ENCODE results near the gene PTPRQ.

The PTPRQ gene

DNA sequence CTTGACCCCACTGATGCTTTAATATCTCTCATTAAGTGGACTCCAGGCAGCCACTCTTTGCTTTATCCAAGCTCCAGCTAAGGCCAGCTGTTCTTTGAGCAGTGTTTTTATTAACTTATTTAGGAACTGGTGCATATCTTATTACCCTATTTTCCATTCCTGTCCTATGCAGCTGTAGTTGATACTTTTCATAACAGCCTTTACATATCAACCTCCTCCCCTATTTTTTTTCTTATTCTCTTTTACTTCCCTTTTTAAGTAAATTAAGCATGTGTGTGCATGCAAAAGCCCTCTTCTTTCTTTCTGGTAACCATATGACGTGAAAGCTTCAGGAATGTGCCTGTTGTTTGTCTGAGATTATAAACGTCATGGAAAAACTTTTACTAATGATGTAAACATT lies 121.2 kb downstream of the PTPRQ start:
- no peak for DNase-seq (ENCODE audit: low read depth in 2 of 2)

DNA sequence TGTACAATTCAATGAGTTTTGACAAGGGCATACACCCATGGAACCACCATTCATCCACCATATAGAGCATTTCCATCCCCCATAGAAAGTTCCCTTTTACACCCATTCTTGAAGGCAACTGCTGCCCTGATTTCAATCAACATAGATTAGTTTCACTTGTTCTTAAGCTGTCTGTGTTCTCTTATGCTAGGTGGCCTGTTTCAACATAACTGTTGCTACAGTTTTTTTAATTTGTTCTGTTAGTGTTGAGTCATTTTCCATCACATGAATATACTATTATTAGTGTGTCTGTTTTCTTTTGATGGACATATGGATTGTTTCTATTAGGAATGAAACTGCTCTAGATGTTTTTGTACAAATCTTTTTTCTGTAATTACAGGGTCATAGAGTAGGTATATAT lies 123.4 kb downstream of the PTPRQ start:
- DNase-seq (ENCODE audit: low read depth in 2 of 2) = no peak

DNA sequence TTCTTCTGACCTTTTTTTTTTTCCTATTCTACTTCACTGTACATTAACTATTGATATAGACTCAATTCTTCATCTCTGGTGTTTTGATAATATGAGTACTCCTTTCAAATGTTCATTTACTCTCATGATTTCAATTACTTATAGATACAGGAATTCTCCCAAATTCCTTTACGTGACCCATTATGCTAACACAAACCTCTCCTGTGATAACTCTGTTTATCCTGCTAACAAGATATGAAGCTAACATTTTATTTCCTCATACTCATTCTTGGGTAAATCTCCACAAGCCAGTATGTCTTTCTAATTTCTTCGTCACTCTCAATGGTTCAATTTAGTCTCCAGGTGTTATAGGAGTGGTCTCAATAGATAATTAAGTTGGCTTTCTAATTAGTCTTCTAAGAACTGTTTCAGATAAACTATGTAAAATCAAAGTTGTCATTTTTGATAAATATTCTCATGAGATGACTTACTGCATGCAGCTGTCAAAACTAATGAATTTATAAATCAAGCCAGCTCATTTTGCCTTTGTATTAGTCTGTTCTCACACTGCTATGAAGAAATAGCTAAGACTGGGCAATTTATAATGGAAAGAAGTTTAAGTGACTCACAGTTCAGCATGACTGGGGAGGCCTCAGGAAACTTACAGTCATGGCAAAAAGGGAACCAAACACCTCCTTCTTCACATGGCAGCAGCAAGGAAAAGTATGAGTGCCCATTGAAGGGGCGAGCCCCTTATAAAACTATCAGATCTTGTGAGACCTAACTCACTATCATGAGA lies 132.8 kb downstream of the PTPRQ start:
- DNase-seq (ENCODE audit: low read depth in 2 of 2) = no peak

DNA sequence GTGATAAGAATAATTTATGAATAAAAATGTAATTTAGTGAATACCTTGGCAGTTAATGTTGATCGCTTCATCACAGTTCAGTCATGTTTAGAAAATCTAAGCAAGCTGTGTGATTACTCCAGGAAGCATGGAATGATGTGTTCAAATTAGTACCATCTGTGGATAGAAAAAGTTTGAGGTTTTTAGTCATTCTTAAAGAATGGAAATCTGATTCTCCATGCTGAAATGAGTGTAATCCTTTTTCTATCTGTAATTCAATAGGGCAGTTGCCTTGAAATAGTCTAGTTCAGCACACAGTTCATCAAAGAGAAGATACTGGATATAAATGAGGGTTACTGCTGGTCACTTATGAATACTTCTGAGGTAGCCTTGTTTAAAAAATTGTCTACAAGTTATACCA lies 136.2 kb downstream of the PTPRQ start:
- no peak for DNase-seq (ENCODE audit: low read depth in 2 of 2)

DNA sequence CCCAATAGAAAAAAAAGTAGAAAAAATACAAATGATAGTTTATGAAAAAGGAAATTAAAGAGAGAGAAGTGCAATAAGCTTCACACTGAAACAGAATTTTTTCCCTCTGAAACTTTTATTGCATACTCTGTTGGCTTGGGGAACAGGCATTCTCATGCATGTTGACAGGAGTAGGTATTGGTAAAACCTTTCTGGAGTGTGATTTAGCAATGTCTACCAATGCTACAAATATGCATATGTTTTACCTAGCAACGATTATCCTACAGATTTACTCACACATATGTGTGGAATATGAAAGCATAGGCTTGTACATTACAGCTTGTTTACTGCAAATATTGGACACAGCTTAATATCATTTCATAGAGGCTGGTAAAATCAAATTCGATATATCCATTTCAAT lies 137.7 kb downstream of the PTPRQ start:
- DNase-seq (ENCODE audit: low read depth in 2 of 2) = no peak

DNA sequence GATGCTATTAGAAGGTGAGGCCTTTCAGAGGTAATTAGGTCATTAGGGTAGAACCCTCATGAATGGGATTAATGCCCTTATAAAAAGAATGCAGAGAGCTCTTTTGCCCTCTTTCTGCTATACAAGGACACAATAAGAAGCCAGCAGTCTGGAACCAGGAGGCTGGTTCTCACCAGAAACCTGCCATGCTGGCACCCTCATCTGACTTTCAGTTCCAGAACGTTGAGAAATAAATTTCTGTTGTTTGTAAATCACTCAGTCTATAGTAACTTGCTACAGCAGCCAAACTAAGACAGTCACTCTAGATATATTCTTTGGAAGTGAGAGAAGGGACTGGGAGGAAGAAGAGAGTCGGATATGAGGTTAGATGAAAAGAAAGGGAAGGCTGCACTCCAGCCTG lies 138.4 kb downstream of the PTPRQ start:
- DNase-seq (ENCODE audit: low read depth in 2 of 2) = no peak

DNA sequence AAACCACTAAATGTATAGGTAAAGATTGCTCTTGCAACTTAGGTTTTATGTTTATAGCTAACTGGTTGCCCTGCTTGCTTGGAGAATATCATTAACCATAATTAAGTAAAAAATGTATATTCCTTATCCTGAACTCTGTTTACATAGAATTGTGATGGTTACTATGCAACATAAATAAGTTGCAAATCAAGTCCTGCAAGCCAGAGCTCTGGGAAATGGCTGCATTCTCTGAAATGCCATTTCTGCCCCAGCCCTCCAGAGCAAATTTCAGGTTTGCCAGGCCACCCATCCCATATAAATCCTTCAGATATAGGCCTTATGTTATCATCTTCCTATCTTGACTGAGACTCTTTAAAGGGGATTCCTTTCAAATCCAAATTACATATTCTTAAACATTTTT lies 145.0 kb downstream of the PTPRQ start:
- no peak for DNase-seq (ENCODE audit: low read depth in 2 of 2)

DNA sequence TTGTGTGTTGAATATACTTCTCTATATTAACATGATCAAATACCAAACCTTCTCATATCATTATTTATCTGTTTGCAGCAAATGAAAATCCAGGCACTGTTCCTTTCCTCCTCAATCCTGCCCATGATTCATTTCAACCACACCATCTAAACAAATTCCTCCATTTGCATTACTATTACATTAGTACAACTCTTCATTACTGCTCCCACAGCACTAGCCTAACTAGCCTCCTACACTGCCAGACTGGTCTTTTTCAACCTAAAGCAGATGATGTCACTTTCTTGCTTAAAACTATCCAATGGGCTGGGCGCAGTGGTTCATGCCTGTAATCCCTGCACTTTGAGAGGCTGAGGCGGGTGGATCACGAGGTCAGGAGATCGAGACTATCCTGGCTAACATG lies 146.1 kb downstream of the PTPRQ start:
- no peak for DNase-seq (ENCODE audit: low read depth in 2 of 2)

- DNase-seq (ENCODE audit: low read depth in 2 of 2) = no peak
Observed at GRCh38 chr12:80593766-80594165, 149.7 kb downstream of the PTPRQ start.

DNA sequence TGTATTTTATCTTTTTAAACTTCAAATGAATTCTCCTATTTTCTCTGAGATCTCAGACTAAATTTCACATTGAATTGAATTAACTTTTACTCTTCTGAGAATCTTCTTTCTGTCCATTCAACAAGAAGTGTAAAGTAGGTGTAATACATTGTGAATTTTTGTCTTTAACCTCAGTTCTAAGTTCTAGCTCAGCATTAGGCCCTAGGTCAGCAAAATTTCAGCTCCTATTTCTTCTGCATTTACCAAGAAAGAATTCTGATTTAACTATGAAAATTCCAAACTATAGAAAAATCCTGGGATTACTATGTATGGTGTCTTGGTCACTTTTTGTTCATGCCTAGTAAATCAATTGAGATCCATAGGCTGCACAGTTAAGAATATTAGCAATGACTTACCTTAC lies 152.5 kb downstream of the PTPRQ start:
- DNase-seq (ENCODE audit: low read depth in 2 of 2) = no peak

DNA sequence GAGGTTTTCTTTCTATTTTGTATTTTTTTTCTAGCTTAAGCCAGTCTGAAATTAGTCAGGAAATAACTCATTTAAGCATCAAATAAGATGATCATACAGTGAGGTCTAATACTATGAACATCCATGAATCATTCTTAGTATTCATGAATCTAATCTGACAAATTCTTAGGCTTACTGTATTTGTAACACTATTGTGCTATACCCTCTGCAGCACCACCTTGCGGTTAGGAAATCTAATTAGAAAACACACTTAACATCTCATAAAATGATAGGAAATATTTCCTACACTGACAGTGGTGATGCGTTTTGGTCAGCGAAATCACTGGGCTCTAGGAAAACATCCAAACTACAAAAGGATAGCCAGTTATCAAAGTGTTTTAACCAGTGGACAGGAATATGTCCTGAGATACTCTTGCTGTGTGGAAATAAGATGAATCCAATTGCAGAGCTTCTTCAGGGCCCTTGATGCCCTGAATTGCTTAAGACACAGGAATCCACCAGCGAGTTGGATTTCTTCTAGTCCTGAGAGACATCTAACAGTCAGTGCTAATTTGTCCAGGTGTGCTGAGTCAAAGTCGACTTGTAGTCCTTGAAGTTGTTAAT lies 154.1 kb downstream of the PTPRQ start:
- DNase-seq (ENCODE audit: low read depth in 2 of 2) = no peak

- DNase-seq (ENCODE audit: low read depth in 2 of 2) = no peak
Observed at GRCh38 chr12:80602455-80602854, 158.4 kb downstream of the PTPRQ start.

GRCh38 chr12:80607361-80608135 lies 163.5 kb downstream of the PTPRQ start:
- DNase-seq (ENCODE audit: low read depth in 2 of 2) = no peak

GRCh38 chr12:80617733-80618132 lies 173.7 kb downstream of the PTPRQ start:
- no peak for DNase-seq (ENCODE audit: low read depth in 2 of 2)

DNA sequence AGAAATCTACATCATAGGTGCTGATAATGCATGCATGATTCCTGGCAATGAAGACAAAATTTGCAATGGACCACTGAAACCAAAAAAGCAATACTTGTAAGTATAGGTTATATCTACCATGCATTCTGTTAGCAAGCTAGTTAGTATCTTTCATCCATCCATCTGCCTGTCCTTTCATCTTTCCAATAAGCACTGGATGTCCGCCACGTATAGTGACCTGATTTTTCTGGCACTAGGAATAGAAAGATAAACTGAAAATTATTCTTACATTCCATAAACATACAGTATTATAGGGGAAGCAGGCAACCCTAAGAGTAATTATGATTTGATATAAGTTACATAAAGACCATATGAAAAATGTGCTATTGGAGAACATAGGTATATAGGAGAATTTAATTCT lies 176.2 kb downstream of the PTPRQ start:
- DNase-seq (ENCODE audit: low read depth in 2 of 2) = no peak

- no peak for DNase-seq (ENCODE audit: low read depth in 2 of 2)
Observed at GRCh38 chr12:80622271-80622670, 178.2 kb downstream of the PTPRQ start.

- DNase-seq (ENCODE audit: low read depth in 2 of 2) = no peak
Observed at GRCh38 chr12:80625051-80625450, 181.0 kb downstream of the PTPRQ start.

DNA sequence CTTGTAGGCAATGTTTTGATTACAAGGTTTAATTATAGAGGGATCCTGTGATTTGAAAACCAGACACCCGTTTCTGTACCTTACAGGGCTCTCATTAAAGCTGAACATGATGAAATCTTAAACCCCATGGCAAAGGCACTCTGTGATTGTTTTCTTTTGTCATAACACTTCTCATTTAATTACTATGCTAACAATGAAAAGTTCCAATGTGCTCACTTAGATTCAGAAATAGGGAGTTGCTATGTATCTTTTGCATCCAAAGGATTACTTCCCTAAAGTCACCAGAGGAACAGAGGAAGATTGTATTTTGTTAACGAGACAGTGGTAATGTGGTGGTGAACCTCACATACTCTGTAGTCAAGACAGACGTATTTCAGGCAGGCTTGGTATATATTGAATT lies 181.9 kb downstream of the PTPRQ start:
- no peak for DNase-seq (ENCODE audit: low read depth in 2 of 2)

DNA sequence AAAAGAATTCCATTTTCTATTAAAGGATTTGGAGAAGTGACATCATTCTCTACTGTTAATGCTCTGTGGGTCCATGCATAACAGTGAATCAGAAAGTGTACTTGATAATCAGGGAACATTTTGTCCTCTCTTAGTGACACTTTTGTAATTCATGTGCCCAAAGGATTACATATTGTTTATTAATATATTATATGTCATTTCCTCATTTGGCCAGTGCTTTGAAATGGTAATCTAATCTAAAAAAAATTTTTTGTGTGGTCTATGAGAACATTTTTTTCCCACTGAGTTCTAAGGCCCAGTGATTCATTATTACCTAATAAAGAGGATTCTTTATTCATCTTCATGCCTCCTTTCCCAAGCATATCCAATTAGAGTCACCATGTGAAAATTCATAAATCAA lies 183.7 kb downstream of the PTPRQ start:
- DNase-seq (ENCODE audit: low read depth in 2 of 2) = no peak

DNA sequence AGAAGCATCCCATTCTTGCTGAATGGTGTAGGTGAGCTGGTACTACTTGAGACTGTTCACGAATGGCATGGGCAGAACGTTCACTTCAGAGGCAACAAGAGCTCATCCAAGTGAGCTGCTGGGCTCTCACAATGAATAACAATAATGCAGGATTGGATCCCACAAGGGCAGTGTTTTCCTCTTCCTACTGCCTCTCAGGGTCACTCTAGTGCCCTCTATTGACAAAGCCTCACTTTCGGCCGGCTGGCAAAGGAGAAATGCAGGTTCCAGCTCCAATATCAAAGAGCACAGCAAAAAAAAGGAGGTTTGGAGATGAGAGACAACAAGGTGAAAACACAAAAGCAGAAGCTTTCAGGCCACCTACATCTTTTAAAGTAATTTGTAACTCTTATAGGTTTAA lies 188.8 kb downstream of the PTPRQ start:
- no peak for DNase-seq (ENCODE audit: low read depth in 2 of 2)

DNA sequence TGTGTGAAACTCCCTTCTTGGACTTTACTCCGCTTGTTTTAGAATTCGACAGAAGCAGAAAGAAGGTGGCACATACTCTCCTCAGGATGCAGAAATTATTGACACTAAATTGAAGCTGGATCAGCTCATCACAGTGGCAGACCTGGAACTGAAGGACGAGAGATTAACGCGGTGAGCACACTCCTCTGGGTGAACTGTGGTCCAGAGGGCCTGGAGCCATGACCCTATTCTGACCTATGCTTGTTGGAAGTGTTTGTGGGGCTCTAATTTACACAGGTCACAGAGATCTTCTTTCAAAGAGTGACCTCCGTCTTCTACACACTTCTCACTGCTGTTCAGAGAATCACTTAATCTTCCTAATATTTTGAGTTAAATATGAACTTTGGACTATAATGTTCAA lies 190.9 kb downstream of the PTPRQ start:
- no peak for DNase-seq (ENCODE audit: low read depth in 2 of 2)

DNA sequence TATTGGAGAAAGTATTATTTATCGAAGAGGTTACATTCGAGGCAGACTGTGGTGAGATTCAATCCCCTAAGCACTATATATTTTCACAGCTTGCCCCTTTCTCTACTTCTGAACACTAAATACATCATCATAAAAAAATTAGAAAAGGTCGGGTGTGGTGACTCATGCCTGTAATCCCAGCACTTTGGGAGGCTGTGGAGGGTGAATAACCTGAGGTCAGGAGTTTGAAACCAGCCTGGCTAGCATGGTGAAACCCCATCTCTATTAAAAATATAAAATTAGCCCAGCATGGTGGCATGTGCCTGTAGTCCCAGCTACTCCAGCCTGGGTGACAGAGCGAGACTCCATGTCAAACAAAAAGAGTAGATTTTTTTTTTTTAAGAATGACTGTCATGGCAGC lies 192.8 kb downstream of the PTPRQ start:
- no peak for DNase-seq (ENCODE audit: low read depth in 2 of 2)

GRCh38 chr12:80641936-80642335 lies 197.9 kb downstream of the PTPRQ start:
- no peak for DNase-seq (ENCODE audit: low read depth in 2 of 2)

All from activated CD8-positive, alpha-beta memory T cell treated with anti-CD3 and anti-CD28 coated beads for 4 hours (primary cell).